ENCODE data around the gene PDGFC. TPM values are rescaled to one million over a fixed set of nuclear protein-coding genes. Genes with fewer than 3 reads are reported as not detected.

PDGFC gene
- total and polyA plus RNA-seq, 4 experiments from 2014 or later = 0.29 TPM; not detected in 3

- Mint-ChIP-seq H3K36me3 (no peaks in the 10 kb centered on the region), H3K4me1 (no peaks in the 10 kb centered on the region), H3K27me3 (no peaks in the 10 kb centered on the region), H3K9me3 (peaks cover 0 to 2% (median 0%) of the 10 kb centered on the region in 8 donors), H3K4me3 (no peak overlapping the region), H3K27ac (no peak overlapping the region)
- ChIA-PET POLR2A (ENCODE audit: partially characterized antibody) (no interaction called here), CTCF (ENCODE audit: partially characterized antibody) (no interaction called here)
- H3K9me3 ChIP-seq (ENCODE audit: control insufficient read depth in 1 of 2, low read length in 2 of 2) = no peaks in the 10 kb centered on the region
- H3K27ac ChIP-seq (ENCODE audit: low read depth, low read length) = no peak overlapping the region
- intact Hi-C loops (cut with micrococcal nuclease) = no loop called here
- H3K36me3 ChIP-seq (ENCODE audit: insufficient read depth, low read length) = no peaks in the 10 kb centered on the region
- DNase-seq = no peak
- no peaks in the 10 kb centered on the region for H3K27me3 ChIP-seq (ENCODE audit: insufficient read depth, low read length)
- no peaks in the 10 kb centered on the region for H3K4me1 ChIP-seq (ENCODE audit: insufficient read depth, low read length)
- no peak overlapping the region for H3K4me3 ChIP-seq (ENCODE audit: low read length in 2 of 2)
Observed at GRCh38 chr4:156773648-156774357, 197.8 kb downstream of the PDGFC start.

GRCh38 chr4:156771171-156771837, 200.3 kb downstream of the PDGFC start:
- H3K9me3 Mint-ChIP-seq = peaks cover 0 to under 1% (median 0%) of the 10 kb centered on the region in 8 donors
- POLR2A ChIA-PET (ENCODE audit: partially characterized antibody) = no interaction called here
- CTCF ChIA-PET (ENCODE audit: partially characterized antibody) = no interaction called here
- H3K4me3 ChIP-seq (ENCODE audit: low read length in 2 of 2) = no peak overlapping the region
- no peaks in the 10 kb centered on the region for H3K36me3 Mint-ChIP-seq
- H3K9me3 ChIP-seq (ENCODE audit: control insufficient read depth in 1 of 2, low read length in 2 of 2) = no peaks in the 10 kb centered on the region
- intact Hi-C loops (cut with micrococcal nuclease) = no loop called here
- no peak for DNase-seq
- no peaks in the 10 kb centered on the region for H3K4me1 ChIP-seq (ENCODE audit: insufficient read depth, low read length)
- no peak overlapping the region for H3K4me3 Mint-ChIP-seq
- no peaks in the 10 kb centered on the region for H3K27me3 Mint-ChIP-seq
- H3K4me1 Mint-ChIP-seq = no peaks in the 10 kb centered on the region
- H3K27ac Mint-ChIP-seq = no peak overlapping the region
- H3K27me3 ChIP-seq (ENCODE audit: insufficient read depth, low read length) = no peaks in the 10 kb centered on the region
- H3K36me3 ChIP-seq (ENCODE audit: insufficient read depth, low read length) = no peaks in the 10 kb centered on the region
- no peak overlapping the region for H3K27ac ChIP-seq (ENCODE audit: low read depth, low read length)

DNA sequence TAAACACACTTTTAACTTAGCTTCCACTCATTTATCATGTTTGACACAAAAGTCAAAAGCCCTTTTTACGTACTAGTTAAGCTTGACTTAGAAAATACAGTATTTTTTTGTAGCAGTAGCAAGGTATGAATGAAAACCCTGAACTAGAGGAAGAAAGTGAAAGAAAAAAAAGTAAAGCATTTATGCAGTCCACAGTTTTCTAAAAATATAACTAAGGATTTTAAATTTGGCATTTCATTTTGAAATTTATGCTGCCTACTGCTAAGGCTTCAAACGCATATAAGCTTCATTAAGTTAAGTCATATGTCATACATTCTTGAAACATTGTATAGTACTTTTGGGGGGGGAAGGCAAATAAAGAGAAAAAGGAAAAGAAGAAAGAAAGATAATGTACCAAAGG, 201.5 kb downstream of the PDGFC start:
- Mint-ChIP-seq H3K4me3 (no peak overlapping the region), H3K9me3 (peaks cover 0 to 2% (median 0%) of the 10 kb centered on the region in 8 donors), H3K36me3 (no peaks in the 10 kb centered on the region), H3K4me1 (no peaks in the 10 kb centered on the region), H3K27ac (no peak overlapping the region), H3K27me3 (no peaks in the 10 kb centered on the region)
- intact Hi-C loops (cut with micrococcal nuclease) = no loop called here
- H3K4me3 ChIP-seq (ENCODE audit: low read length in 2 of 2) = no peak overlapping the region
- H3K27me3 ChIP-seq (ENCODE audit: insufficient read depth, low read length) = no peaks in the 10 kb centered on the region
- no peaks in the 10 kb centered on the region for H3K4me1 ChIP-seq (ENCODE audit: insufficient read depth, low read length)
- H3K9me3 ChIP-seq (ENCODE audit: control insufficient read depth in 1 of 2, low read length in 2 of 2) = no peaks in the 10 kb centered on the region
- H3K27ac ChIP-seq (ENCODE audit: low read depth, low read length) = no peak overlapping the region
- ChIA-PET CTCF (ENCODE audit: partially characterized antibody) (no interaction called here), POLR2A (ENCODE audit: partially characterized antibody) (no interaction called here)
- no peak for DNase-seq
- H3K36me3 ChIP-seq (ENCODE audit: insufficient read depth, low read length) = no peaks in the 10 kb centered on the region

DNA sequence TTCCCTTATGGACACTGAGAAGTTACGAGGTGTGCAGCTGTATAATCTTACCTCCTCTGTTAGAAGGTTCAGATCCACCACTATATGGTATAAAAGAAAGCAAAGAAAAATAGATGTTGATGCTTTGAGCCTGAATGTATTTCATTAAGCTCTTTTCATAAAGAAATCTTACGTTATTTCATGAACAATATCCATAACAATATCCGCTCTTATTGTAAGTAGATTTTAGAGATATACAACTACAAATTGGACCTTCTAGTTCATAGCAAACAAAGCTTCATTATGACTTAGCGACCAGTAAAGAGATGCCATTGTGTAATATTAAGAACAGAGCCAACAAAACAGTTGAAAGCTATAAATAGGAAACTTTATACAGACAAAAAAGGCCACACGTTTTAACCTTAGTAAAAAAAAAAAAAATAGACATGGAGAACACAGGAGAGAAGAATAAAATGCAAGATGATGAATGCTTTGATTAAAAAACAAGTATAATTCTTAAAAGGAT, 203.6 kb downstream of the PDGFC start:
- no peaks in the 10 kb centered on the region for H3K27me3 Mint-ChIP-seq
- H3K4me3 Mint-ChIP-seq = no peak overlapping the region
- H3K4me1 Mint-ChIP-seq = no peaks in the 10 kb centered on the region
- Histone ChIP-seq H3K9me3 (ENCODE audit: control insufficient read depth in 1 of 2, low read length in 2 of 2) (no peaks in the 10 kb centered on the region), H3K36me3 (ENCODE audit: insufficient read depth, low read length) (no peaks in the 10 kb centered on the region), H3K4me1 (ENCODE audit: insufficient read depth, low read length) (no peaks in the 10 kb centered on the region), H3K27me3 (ENCODE audit: insufficient read depth, low read length) (no peaks in the 10 kb centered on the region), H3K4me3 (ENCODE audit: low read length in 2 of 2) (no peak overlapping the region), H3K27ac (ENCODE audit: low read depth, low read length) (no peak overlapping the region)
- intact Hi-C loops (cut with micrococcal nuclease) = no loop called here
- no peaks in the 10 kb centered on the region for H3K36me3 Mint-ChIP-seq
- no peak for DNase-seq
- ChIA-PET POLR2A (ENCODE audit: partially characterized antibody) (no interaction called here), CTCF (ENCODE audit: partially characterized antibody) (no interaction called here)
- no peak overlapping the region for H3K27ac Mint-ChIP-seq
- H3K9me3 Mint-ChIP-seq = peaks cover 0 to 2% (median 0%) of the 10 kb centered on the region in 8 donors

DNA sequence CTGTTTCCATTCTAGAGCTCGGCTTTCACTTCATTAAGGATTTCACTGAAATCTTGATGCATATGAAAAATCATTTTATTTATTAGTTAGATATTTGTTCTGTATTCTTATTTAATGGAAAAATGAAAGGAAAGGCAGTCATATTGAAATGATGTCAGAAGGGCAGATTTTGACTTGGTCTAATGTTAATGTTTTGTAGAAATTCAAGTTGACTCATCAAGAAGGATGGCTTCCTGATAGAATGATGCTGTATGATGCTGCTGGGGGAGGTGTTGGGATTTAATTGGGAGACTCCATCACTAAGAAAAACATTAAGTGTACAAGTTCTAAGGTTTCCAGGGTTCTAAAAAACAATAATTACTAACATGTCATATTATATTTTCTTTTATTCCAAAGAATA, 204.8 kb downstream of the PDGFC start:
- H3K9me3 Mint-ChIP-seq = peaks cover 0 to 2% (median 0%) of the 10 kb centered on the region in 8 donors
- no peaks in the 10 kb centered on the region for H3K9me3 ChIP-seq (ENCODE audit: control insufficient read depth in 1 of 2, low read length in 2 of 2)
- H3K4me1 ChIP-seq (ENCODE audit: insufficient read depth, low read length) = no peaks in the 10 kb centered on the region
- H3K36me3 Mint-ChIP-seq = no peaks in the 10 kb centered on the region
- intact Hi-C loops (cut with micrococcal nuclease) = no loop called here
- no peak overlapping the region for H3K27ac Mint-ChIP-seq
- H3K4me1 Mint-ChIP-seq = no peaks in the 10 kb centered on the region
- no peaks in the 10 kb centered on the region for H3K27me3 ChIP-seq (ENCODE audit: insufficient read depth, low read length)
- ChIA-PET CTCF (ENCODE audit: partially characterized antibody) (no interaction called here), POLR2A (ENCODE audit: partially characterized antibody) (no interaction called here)
- no peak overlapping the region for H3K4me3 ChIP-seq (ENCODE audit: low read length in 2 of 2)
- no peak overlapping the region for H3K4me3 Mint-ChIP-seq
- no peaks in the 10 kb centered on the region for H3K36me3 ChIP-seq (ENCODE audit: insufficient read depth, low read length)
- H3K27me3 Mint-ChIP-seq = no peaks in the 10 kb centered on the region
- no peak overlapping the region for H3K27ac ChIP-seq (ENCODE audit: low read depth, low read length)
- DNase-seq = no peak

- Mint-ChIP-seq H3K27ac (no peak overlapping the region), H3K4me3 (no peak overlapping the region), H3K4me1 (no peaks in the 10 kb centered on the region), H3K9me3 (peaks cover 0 to 2% (median 0%) of the 10 kb centered on the region in 8 donors), H3K36me3 (no peaks in the 10 kb centered on the region), H3K27me3 (no peaks in the 10 kb centered on the region)
- H3K4me1 ChIP-seq (ENCODE audit: insufficient read depth, low read length) = no peaks in the 10 kb centered on the region
- no peak for DNase-seq
- H3K27me3 ChIP-seq (ENCODE audit: insufficient read depth, low read length) = no peaks in the 10 kb centered on the region
- no peak overlapping the region for H3K27ac ChIP-seq (ENCODE audit: low read depth, low read length)
- CTCF ChIA-PET (ENCODE audit: partially characterized antibody) = no interaction called here
- POLR2A ChIA-PET (ENCODE audit: partially characterized antibody) = no interaction called here
- no peaks in the 10 kb centered on the region for H3K9me3 ChIP-seq (ENCODE audit: control insufficient read depth in 1 of 2, low read length in 2 of 2)
- intact Hi-C loops (cut with micrococcal nuclease) = no loop called here
- no peaks in the 10 kb centered on the region for H3K36me3 ChIP-seq (ENCODE audit: insufficient read depth, low read length)
- no peak overlapping the region for H3K4me3 ChIP-seq (ENCODE audit: low read length in 2 of 2)
Observed at GRCh38 chr4:156765277-156765676, 206.3 kb downstream of the PDGFC start.

DNA sequence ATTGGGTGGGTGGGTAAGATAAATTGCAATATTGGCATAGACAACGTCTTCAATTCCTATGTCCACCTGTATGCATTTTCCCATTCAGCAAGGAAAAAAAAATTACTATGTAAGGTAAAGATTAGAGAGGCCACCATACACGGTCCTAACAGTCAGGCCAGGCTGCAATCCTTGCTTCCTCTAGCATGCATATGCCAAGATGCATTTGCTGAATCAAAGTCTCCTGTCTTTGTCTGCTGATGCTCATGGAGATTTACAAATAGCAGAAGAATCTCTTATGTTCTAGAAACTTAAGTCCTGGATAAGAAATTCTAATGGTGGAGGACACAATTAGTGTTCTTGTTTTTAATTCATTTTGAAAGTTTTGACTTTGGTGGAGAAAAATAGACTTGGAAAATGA, 206.8 kb downstream of the PDGFC start:
- ChIA-PET CTCF (ENCODE audit: partially characterized antibody) (no interaction called here), POLR2A (ENCODE audit: partially characterized antibody) (no interaction called here)
- Histone ChIP-seq H3K4me3 (ENCODE audit: low read length in 2 of 2) (no peak overlapping the region), H3K9me3 (ENCODE audit: control insufficient read depth in 1 of 2, low read length in 2 of 2) (no peaks in the 10 kb centered on the region), H3K36me3 (ENCODE audit: insufficient read depth, low read length) (no peaks in the 10 kb centered on the region), H3K4me1 (ENCODE audit: insufficient read depth, low read length) (no peaks in the 10 kb centered on the region), H3K27ac (ENCODE audit: low read depth, low read length) (no peak overlapping the region), H3K27me3 (ENCODE audit: insufficient read depth, low read length) (no peaks in the 10 kb centered on the region)
- H3K9me3 Mint-ChIP-seq = peaks cover 0 to 2% (median 0%) of the 10 kb centered on the region in 8 donors
- H3K4me3 Mint-ChIP-seq = no peak overlapping the region
- no peaks in the 10 kb centered on the region for H3K36me3 Mint-ChIP-seq
- intact Hi-C loops (cut with micrococcal nuclease) = no loop called here
- H3K4me1 Mint-ChIP-seq = no peaks in the 10 kb centered on the region
- DNase-seq = no peak
- no peaks in the 10 kb centered on the region for H3K27me3 Mint-ChIP-seq
- H3K27ac Mint-ChIP-seq = no peak overlapping the region
